Hematopoietic multipotent progenitor cell treated with erythropoietin and hydrocortisone succinate and interleukin-3 and kit ligand, for 8 days (in vitro differentiated cells): ENCODE measurements around the gene PIPOX.
A peak's percentile ranks its signal among the peaks of the same experiment; 100 is the strongest.

Source experiments
- DNase-seq: peaks from one replicate; pipeline ENCODE4 v3.0.0-alpha.2; 2015

PIPOX gene

DNA sequence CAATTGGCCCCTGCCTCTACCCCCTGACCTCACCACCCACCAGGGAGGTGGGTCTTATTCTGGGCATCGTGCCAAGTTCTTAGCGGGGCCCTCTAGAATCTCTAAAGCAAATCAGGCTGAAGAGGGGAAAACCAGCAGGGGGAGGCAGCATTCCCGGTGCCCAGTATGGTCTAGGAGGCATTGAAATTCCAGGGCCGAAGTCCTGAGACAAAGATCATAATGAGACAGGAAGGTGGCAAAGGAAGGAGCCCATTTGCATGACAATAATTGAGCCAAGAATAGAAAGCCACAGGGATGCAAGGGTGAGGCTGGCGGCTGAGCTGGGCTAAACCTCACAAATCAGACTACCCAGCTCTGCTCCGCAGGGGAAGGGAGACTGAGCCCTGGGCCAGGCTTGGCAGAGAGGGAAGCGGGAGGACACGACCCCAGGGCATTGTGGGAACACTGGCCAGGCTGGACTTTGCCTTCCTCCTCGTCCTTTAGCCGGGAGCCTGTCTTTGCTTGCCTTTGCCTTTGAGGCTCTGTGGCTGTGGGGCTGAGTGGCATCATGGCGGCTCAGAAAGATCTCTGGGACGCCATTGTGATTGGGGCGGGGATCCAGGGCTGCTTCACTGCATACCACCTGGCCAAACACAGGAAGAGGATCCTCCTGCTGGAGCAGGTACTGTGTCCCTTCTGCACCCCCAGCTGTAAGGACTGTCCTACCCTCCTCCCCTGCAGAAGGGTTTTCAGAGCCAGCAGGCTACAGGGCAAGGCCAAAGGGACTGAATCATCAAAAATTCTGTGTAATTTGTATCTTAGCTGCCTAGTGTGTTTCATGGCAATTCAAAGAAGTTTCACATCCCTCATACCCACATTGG, at the start of gene PIPOX:
PIPOX (plus strand) TSS at position 463 of the 860 bp plus-strand sequence; CDS start at position 548, 85 bp downstream.
- no peak for DNase-seq

DNA sequence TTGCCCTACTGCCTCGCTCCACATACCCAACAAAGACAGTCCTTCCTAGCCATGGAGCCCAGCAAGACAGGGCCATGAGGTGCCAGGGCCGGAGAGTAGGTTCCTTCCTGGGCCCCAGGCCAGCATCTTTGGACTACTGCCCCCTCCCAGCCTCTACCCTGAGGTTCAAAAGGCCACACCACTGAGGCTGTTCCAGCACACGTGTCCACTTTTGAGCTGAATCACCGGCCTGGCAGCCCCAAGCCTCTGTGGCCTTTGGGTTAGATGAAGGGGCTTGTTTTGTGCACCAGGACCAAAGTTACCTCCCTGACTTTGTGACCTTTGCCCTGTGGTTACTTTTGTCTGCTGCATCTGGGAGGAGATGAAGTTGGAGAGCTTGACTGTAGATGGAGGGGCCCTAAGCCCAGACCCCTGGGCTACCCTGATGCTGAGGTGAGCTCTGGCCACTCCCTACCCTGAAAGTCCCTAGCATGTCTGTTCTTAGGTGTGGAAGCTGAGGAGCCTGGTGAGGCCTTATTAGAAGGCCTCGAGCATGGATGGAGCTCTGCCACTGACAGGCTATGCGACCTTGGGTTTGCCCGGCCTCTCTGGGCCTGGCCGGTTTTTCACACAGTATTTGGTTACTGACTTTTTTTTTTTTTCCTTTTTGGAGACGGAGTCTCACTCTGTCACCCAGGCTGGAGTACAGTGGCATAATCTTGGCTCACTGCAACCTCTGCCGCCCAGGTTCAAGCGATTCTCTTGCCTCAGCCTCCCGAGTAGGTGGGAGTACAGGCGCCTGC, 49.1 kb upstream of the PIPOX start:
- DNase-seq, result no peak

DNA sequence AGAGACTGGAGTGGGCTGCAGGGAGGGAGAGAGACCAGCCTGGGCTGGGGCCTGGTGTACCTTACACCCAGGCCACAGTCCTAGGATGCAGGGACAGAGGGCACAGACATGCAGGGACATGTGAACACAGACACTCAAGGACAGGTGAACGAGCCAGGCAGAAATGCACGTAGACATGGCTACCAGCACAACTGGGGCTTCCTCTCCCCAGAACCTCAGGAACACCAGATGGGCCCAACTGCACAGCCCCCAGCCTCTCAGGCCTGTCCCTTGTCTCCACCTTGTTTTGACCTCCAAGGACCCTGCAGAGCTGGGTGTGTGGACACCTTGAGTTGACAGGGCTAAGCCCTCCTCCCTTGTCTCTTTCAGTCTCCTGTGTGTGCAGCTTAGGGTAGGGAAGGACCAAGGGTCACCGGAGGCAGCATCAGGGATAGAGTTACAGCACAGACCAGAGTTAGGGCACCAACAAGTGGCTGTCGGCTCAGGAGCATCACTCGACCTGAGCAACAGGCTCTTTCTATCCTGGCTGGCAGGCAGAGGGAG, 46.3 kb upstream of the PIPOX start:
- DNase-seq, result no peak

DNA sequence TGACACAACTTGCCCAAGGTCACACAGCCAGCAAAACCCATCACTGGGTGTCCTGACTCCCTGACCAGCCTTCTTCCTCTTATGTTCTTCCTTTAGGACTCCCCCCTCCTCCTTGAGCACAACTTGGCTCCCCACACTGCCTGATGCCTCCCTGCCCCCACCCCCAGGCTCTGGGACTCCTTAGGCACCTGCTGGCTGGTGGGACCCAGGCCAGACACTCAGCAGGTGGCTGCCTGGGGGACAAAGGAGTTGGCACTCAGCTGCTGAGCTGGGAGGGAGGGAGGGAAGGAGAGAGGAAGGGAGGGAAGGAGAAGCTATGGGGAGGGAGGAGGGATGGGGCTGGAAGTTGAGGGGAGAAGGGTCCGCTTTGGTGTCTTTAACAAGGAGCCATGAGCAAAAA, 45.1 kb upstream of the PIPOX start:
- no peak for DNase-seq

GRCh38 chr17:28999206-28999605, 43.7 kb upstream of the PIPOX start:
- DNase-seq, result no peak

DNA sequence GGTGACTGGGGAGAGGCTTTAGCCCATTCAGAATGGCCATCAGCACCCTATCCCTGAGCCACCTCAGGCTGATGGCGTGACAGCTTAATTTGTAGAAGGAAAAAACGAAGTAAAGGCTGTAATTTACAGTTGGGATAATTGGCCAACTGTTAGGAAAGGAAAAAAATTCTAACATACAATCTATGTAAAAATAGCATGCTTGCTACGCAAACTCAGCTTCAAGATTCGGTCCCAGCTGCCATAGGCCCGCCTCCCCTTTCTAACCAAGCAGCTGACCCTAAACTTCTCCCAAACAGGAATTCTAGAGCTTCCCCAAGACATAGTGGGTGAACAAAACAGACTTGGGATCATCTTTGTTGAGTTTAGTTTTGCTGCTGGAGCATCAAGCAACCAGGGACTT, 42.0 kb upstream of the PIPOX start:
- DNase-seq, result no peak

DNA sequence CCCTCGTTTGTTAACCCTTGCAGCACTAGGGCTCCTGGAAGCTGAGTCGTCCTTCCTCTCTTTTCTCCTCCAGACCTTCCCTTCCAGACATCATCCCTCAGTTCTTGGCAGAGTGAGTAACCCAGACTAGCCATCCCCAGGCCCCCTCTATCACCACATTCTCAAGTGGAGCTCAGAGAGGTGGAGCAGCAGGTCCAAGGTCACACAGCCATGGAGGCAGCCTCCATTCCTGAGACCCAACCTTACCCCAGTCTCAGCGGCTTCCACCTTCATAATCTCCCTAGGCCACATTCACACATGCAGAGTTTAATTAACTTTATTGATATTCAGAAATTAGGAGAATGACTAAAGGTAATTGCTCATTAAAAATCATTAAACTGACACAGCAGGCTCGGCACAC, 40.1 kb upstream of the PIPOX start:
- no peak for DNase-seq

GRCh38 chr17:29003289-29003688, 39.7 kb upstream of the PIPOX start:
- DNase-seq, result no peak

- no peak for DNase-seq
Observed at GRCh38 chr17:29004081-29004692, 38.8 kb upstream of the PIPOX start.

DNA sequence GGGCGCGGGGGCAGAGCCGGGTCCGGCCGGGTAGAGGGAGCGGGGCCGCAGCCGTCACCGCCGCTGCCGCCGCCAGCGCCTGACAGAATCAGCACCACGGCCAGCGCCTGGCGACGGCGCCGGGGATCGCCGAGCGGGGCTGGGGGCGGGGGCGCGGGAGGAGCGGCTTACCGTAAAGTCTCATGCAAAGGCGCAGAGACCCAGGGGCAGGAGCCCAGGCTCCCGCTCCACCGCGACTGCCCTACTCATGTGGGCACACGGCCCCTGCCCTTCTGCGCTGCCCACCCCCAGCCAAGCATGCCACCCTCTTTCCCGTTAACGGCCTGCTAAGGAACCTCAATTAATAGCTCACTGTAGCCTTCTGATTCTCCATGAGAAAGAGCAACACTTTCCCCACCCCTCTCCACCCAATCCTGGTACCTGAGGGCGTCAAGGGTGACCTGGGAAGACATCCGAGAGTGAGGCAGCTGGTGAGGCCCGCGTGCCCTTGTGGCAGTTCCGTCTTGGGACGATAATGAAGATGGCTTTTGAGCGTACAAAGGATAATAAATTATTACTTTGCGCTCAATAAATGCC, 36.9 kb upstream of the PIPOX start, which contains the start of gene SEZ6:
SEZ6 (minus strand) TSS at position 98 of the 576 bp plus-strand sequence. CDS start 164 bp downstream, outside the sequence.
- DNase-seq, result peak; percentile 25

GRCh38 chr17:29007456-29007855, 35.5 kb upstream of the PIPOX start:
- DNase-seq, result no peak

- no peak for DNase-seq
Observed at GRCh38 chr17:29007860-29008455, 35.0 kb upstream of the PIPOX start.

DNA sequence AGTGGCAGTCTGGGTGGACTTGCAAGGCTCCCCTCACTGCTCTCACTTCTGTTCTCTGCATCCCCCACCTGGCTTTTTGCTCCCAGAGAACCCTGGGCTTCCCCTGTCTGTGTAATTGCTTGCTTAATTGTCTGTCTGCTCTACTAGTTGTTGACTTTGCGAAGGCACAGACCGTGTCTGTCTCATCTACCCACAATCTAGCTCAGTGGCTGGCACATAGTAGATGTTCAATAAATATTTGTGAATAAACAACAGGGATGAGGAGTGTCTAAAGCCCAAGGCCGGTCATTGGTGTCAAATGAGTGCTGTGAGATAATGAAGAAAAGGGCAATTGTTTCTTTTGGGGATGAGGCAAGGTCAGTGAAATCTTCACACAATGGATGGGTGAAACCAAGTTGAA, 34.4 kb upstream of the PIPOX start:
- DNase-seq, result no peak

DNA sequence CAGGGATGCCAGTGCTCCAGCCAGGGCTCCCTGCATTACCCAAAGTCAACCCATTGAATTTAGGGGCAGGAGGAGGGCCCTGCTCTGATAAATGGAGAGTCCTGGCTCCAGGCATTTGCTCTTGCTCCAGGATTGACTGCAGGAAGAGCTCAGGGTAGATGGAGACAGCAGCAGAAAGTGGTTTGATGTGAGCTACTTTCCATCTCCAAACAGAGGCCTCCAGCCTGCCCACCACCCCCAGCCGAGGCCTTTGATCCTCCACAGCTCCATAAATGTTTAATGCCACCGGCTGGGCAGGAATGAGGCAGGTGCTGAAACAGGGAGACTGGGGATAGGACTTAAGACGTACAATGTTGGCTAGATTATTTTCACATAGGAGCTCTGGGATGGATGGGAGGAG, 32.8 kb upstream of the PIPOX start:
- DNase-seq, result no peak

DNA sequence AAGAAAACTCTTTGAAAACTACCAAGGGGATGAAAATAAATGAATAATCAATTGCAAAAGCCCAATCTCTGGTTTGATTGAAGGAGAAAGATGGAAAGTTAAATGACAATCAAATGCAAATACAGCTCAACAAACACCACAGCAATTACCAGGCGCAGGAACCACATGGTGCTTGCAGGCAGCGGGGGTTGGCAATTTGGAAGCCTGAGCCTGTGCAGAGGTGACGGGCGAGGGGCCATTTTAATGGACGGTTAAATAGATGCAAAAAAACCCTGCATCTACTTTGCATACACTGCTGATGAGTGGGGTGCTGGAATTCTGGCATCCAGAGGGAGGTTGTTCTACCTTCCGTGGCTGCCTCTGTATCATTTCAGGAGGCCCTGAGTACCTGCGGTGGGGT, 32.4 kb upstream of the PIPOX start:
- DNase-seq, result no peak

GRCh38 chr17:29012535-29012934, 30.4 kb upstream of the PIPOX start:
- DNase-seq, result no peak

DNA sequence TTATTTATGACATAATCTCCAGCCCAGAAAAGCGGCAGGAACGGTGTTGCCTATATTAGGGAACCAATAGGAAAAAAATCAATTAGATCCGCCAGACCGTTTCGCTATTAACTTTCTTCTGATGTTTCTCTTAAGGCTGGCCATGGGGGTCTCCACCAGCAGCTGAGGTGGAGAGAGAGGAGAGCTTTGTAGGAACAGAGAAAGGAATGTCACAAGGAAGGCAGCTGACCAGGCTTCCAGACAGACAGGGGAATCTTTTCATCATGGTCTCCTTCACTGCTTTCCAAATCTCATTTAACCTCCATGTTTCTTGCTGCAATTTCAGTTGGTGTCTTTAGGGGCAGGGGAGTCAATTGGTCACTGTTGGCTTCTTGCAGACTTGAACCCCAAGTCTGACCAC, 28.2 kb upstream of the PIPOX start:
- DNase-seq, result no peak

- no peak for DNase-seq
Observed at GRCh38 chr17:29016345-29017210, 26.4 kb upstream of the PIPOX start.

GRCh38 chr17:29018788-29019474, 24.0 kb upstream of the PIPOX start:
- no peak for DNase-seq

DNA sequence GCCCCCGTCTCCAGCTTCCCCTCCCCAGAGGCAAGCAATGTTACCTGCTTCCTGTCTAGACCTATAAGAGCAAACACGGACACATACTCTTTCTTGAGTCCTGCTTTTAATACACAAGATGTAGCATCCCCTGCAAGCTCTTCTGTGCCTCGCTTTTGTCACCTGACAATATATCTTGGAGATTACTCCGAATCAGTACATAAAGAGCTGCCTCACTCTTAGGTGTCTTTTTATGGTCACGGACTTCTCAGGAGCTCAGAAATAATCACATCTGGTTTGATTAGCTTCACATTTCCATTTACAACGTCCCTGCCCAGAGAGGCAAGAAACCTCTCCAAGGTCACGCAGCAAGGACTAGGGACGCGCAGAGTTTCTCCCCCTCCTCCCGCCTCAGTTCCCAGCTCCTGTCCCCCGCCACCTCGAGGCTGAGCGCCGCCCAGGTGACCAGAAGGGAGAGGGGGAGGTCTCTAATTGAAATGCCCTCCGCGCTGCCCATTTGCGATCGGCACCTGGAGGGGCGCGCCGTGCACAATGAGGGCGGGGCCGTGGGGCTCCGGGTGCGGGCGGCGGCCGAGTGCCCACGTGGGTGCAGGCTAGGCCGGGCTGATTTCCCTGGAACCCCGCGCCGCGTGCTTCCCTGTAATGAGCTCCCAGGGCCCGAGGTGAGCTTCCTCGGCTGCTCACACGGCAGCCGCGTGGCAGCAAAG, 23.3 kb upstream of the PIPOX start:
- no peak for DNase-seq
